WTC11 (cell line): Measurements from ENCODE around the gene CATSPER1. TPM values are rescaled to one million over a fixed set of nuclear protein-coding genes. Genes with fewer than 3 reads are reported as not detected.
A peak's percentile ranks its signal among the peaks of the same experiment; 100 is the strongest.

Experiments used
- ATAC-seq: fragments of 200-7000 bp; cut with Tn5 transposase; 2 replicates; pipeline ENCODE4 v1.10.0; 2021; ENCODE audit warnings: mild to moderate bottlenecking, moderate library complexity
- CTCF ChIA-PET: fragments of 300-600 bp; sonication (Branson Sonifier 250); formaldehyde crosslinking; loops from one replicate; lab custom pipeline; 2021; ENCODE audit warnings: antibody characterized with exemption; lab: Charles Lee
- POLR2A ChIA-PET: fragments of 350-600 bp; sonication (Branson Sonifier 250); formaldehyde crosslinking; loops from one replicate; lab custom pipeline; 2021; ENCODE audit warnings: antibody characterized with exemption; lab: Charles Lee
- DNase-seq: peaks from one replicate; pipeline ENCODE4 v3.0.0; 2021; ENCODE audit warnings: low spot score
- H3K27ac Mint-ChIP-seq: 2 replicates; pipeline ENCODE4 v1.8.0; 2021; ENCODE audit warnings: mixed read lengths
- H3K27me3 Mint-ChIP-seq: 2 replicates; pipeline ENCODE4 v1.8.0; 2021; ENCODE audit warnings: low read depth, mild to moderate bottlenecking, moderate library complexity, mixed read lengths
- H3K36me3 Mint-ChIP-seq: 2 replicates; pipeline ENCODE4 v1.8.0; 2021; ENCODE audit warnings: mixed read lengths
- H3K4me1 Mint-ChIP-seq: 2 replicates; pipeline ENCODE4 v1.8.0; 2022; ENCODE audit warnings: mixed read lengths
- H3K4me3 Mint-ChIP-seq: 2 replicates; pipeline ENCODE4 v1.8.0; 2021; ENCODE audit warnings: mild to moderate bottlenecking, moderate library complexity, mixed read lengths
- H3K9me3 Mint-ChIP-seq: 2 replicates; pipeline ENCODE4 v1.8.0; 2021; ENCODE audit warnings: mixed read lengths
- ELF4 ChIP-seq: sonication (generic); formaldehyde crosslinking; IDR thresholded peaks from 2 replicates; pipeline ENCODE4 v1.8.1; 2022; ENCODE audit warnings: low read depth, mild to moderate bottlenecking, moderate library complexity, missing genetic modification reagents
- ESRRA ChIP-seq: sonication (generic); formaldehyde crosslinking; IDR thresholded peaks from 2 replicates; pipeline ENCODE4 v1.8.1; 2022; ENCODE audit warnings: mild to moderate bottlenecking, missing genetic modification reagents, borderline replicate concordance
- ETV6 ChIP-seq: sonication (generic); formaldehyde crosslinking; IDR thresholded peaks from 2 replicates; pipeline ENCODE4 v1.8.1; 2022; ENCODE audit warnings: mild to moderate bottlenecking, missing genetic modification reagents
- MYBL2 ChIP-seq: sonication (generic); formaldehyde crosslinking; IDR thresholded peaks from 2 replicates; pipeline ENCODE4 v1.8.1; 2023; ENCODE audit warnings: mild to moderate bottlenecking, moderate library complexity, missing genetic modification reagents
- NFATC4 ChIP-seq: fragments of 250-450 bp; sonication (Bioruptor Pico); IDR thresholded peaks from 2 replicates; pipeline ENCODE4 v1.9.0; 2021; ENCODE audit warnings: mild to moderate bottlenecking
- NFYB ChIP-seq: sonication (generic); formaldehyde crosslinking; conservative IDR thresholded peaks from 2 replicates; pipeline ENCODE4 v1.8.0; 2022; ENCODE audit warnings: low read depth, missing genetic modification reagents
- PRRX2 ChIP-seq: fragments of 250-450 bp; sonication (Bioruptor Pico); IDR thresholded peaks from 2 replicates; pipeline ENCODE4 v1.8.0; 2021; ENCODE audit warnings: mild to moderate bottlenecking
- SMAD4 ChIP-seq: sonication (generic); formaldehyde crosslinking; IDR thresholded peaks from 2 replicates; pipeline ENCODE4 v1.8.0; 2022; ENCODE audit warnings: mild to moderate bottlenecking, missing genetic modification reagents
- SP1 ChIP-seq: sonication (generic); formaldehyde crosslinking; conservative IDR thresholded peaks from 2 replicates; pipeline ENCODE4 v1.8.1; 2022; ENCODE audit warnings: missing genetic modification reagents
- TEAD4 ChIP-seq: sonication (generic); formaldehyde crosslinking; IDR thresholded peaks from 2 replicates; pipeline ENCODE4 v1.8.0; 2022; ENCODE audit warnings: mild to moderate bottlenecking, missing genetic modification reagents
- TP53 ChIP-seq: sonication (generic); formaldehyde crosslinking; IDR thresholded peaks from 2 replicates; pipeline ENCODE4 v1.8.1; 2023; ENCODE audit warnings: mild to moderate bottlenecking, missing genetic modification reagents
- ZBTB21 ChIP-seq: sonication (generic); formaldehyde crosslinking; IDR thresholded peaks from 2 replicates; pipeline ENCODE4 v1.8.1; 2023; ENCODE audit warnings: mild to moderate bottlenecking, missing genetic modification reagents, borderline replicate concordance
- ZNF121 ChIP-seq: sonication (generic); formaldehyde crosslinking; IDR thresholded peaks from 2 replicates; pipeline ENCODE4 v1.8.0; 2023; ENCODE audit warnings: missing genetic modification reagents
- ZNF232 ChIP-seq: sonication (generic); formaldehyde crosslinking; IDR thresholded peaks from 2 replicates; pipeline ENCODE4 v1.8.0; 2022; ENCODE audit warnings: mild to moderate bottlenecking, missing genetic modification reagents
- ZNF263 ChIP-seq: sonication (generic); formaldehyde crosslinking; IDR thresholded peaks from 2 replicates; pipeline ENCODE4 v1.8.1; 2022; ENCODE audit warnings: low read depth, mild to moderate bottlenecking, moderate library complexity, missing genetic modification reagents
- ZNF396 ChIP-seq: fragments of 250-450 bp; sonication (Bioruptor Pico); IDR thresholded peaks from 2 replicates; pipeline ENCODE4 v1.8.0; 2021; ENCODE audit warnings: mild to moderate bottlenecking, moderate library complexity, borderline replicate concordance
- ZNF423 ChIP-seq: fragments of 250-450 bp; sonication (Bioruptor Pico); IDR thresholded peaks from 2 replicates; pipeline ENCODE4 v2.1.2; 2022; ENCODE audit warnings: mild to moderate bottlenecking, moderate library complexity
- total RNA-seq: library from RNA; stranded (reverse); gene quantifications from 3 replicates; pipeline ENCODE4 v1.2.3, GENCODE V29; 2021
- TF ChIP-seq, protein P1 (sequence below): sonication (generic); formaldehyde crosslinking; IDR thresholded peaks from 2 replicates; pipeline ENCODE4 v1.8.0; 2022; ENCODE audit warnings: mild to moderate bottlenecking, missing genetic modification reagents
- TF ChIP-seq, protein P2 (sequence below): sonication (generic); formaldehyde crosslinking; IDR thresholded peaks from 2 replicates; pipeline ENCODE4 v1.8.1; 2023; ENCODE audit warnings: mild to moderate bottlenecking, missing genetic modification reagents
- TF ChIP-seq, protein P3 (sequence below): fragments of 250-450 bp; sonication (Bioruptor Pico); IDR thresholded peaks from 2 replicates; pipeline ENCODE4 v1.9.0; 2021; ENCODE audit warnings: mild to moderate bottlenecking
- TF ChIP-seq, protein P4 (sequence below): sonication (generic); formaldehyde crosslinking; IDR thresholded peaks from 2 replicates; pipeline ENCODE4 v1.8.1; 2022; ENCODE audit warnings: low read depth, mild to moderate bottlenecking, moderate library complexity, missing genetic modification reagents, borderline replicate concordance

The CATSPER1 gene
- total RNA-seq, 1 experiment from 2014 or later, result not detected

DNA sequence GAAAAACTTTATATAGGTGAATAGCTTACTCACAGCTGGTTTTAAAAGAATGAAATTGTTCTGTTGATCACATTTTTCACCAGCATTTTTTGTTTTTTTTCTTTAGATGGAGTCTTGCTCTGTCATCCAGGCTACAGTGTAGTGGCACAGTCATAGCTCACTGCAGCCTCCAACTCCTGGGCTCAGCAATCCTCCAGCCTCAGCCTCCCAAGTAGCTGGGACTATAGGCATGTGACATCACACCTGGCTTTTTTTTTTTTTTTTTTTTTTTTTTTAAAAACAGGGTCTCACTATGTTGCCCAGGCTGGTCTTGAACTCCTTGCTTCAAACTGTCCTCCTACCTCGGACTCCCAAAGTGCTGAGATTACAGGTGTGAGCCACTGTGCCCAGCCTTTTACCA lies 47.4 kb upstream of the CATSPER1 start:
- Mint-ChIP-seq H3K9me3 (no peaks in the 10 kb centered on the region), H3K4me3 (no peak overlapping the region), H3K27me3 (no peaks in the 10 kb centered on the region)
- CTCF ChIA-PET, result interaction anchor here (0.7 to 1.8 kb wide), 2 partner anchors 28 to 1773 kb away, joined by 3 to 5 read pairs; no protein-coding TSS in a partner anchor
- ATAC-seq, result no peak
- DNase-seq, result no peak
- TF ChIP-seq, protein P1, sequence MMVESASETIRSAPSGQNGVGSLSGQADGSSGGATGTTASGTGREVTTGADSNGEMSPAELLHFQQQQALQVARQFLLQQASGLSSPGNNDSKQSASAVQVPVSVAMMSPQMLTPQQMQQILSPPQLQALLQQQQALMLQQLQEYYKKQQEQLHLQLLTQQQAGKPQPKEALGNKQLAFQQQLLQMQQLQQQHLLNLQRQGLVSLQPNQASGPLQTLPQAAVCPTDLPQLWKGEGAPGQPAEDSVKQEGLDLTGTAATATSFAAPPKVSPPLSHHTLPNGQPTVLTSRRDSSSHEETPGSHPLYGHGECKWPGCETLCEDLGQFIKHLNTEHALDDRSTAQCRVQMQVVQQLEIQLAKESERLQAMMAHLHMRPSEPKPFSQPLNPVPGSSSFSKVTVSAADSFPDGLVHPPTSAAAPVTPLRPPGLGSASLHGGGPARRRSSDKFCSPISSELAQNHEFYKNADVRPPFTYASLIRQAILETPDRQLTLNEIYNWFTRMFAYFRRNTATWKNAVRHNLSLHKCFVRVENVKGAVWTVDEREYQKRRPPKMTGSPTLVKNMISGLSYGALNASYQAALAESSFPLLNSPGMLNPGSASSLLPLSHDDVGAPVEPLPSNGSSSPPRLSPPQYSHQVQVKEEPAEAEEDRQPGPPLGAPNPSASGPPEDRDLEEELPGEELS (CRISPR knock-in tag), result no peak
- no peak for TF ChIP-seq ZNF263 (CRISPR knock-in tag)
- no peak for TF ChIP-seq SMAD4 (CRISPR knock-in tag)
- TF ChIP-seq, protein P2, sequence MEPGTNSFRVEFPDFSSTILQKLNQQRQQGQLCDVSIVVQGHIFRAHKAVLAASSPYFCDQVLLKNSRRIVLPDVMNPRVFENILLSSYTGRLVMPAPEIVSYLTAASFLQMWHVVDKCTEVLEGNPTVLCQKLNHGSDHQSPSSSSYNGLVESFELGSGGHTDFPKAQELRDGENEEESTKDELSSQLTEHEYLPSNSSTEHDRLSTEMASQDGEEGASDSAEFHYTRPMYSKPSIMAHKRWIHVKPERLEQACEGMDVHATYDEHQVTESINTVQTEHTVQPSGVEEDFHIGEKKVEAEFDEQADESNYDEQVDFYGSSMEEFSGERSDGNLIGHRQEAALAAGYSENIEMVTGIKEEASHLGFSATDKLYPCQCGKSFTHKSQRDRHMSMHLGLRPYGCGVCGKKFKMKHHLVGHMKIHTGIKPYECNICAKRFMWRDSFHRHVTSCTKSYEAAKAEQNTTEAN, result no peak
- TF ChIP-seq ZBTB21 (CRISPR knock-in tag), result no peak
- no peak for TF ChIP-seq ZNF423 (CRISPR knock-in tag)
- no peak for TF ChIP-seq ZNF232 (CRISPR knock-in tag)
- TF ChIP-seq TEAD4 (CRISPR knock-in tag), result no peak
- no peak for TF ChIP-seq ZNF121
- no peak for TF ChIP-seq ZNF396 (CRISPR knock-in tag)
- TF ChIP-seq, all 79 proteins: peak for 0
- Mint-ChIP-seq H3K4me1 (peaks cover 23% of the 10 kb centered on the region), H3K36me3 (peaks cover 13% of the 10 kb centered on the region), H3K27ac (no peak overlapping the region)
- POLR2A ChIA-PET, result no interaction called here

DNA sequence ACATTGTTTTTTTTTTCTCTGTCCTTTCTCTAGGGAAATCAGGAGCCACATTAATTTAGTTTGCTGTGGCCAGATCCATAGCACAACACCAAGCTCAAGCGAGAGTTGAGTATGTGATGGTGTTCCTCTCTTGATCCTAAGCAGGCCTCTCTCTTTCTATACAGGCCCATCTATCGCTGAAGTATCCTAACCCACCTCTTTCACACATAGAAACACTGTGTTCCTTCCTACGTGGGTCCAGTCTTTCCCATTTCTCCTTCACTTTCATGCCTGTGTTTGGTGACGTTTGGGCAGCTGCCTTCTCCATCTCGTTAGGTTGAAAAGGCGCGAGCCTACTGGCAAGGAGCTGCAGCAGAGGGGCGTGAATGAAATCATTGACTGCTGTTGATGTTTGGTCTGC lies 46.2 kb upstream of the CATSPER1 start:
- Mint-ChIP-seq H3K36me3 (peaks cover 24% of the 10 kb centered on the region), H3K27me3 (no peaks in the 10 kb centered on the region), H3K27ac (no peak overlapping the region), H3K4me3 (no peak overlapping the region), H3K9me3 (no peaks in the 10 kb centered on the region), H3K4me1 (peaks cover 26% of the 10 kb centered on the region)
- ATAC-seq (no peak), DNase-seq (no peak)
- no peak for TF ChIP-seq ZNF263 (CRISPR knock-in tag)
- TF ChIP-seq, protein P3, sequence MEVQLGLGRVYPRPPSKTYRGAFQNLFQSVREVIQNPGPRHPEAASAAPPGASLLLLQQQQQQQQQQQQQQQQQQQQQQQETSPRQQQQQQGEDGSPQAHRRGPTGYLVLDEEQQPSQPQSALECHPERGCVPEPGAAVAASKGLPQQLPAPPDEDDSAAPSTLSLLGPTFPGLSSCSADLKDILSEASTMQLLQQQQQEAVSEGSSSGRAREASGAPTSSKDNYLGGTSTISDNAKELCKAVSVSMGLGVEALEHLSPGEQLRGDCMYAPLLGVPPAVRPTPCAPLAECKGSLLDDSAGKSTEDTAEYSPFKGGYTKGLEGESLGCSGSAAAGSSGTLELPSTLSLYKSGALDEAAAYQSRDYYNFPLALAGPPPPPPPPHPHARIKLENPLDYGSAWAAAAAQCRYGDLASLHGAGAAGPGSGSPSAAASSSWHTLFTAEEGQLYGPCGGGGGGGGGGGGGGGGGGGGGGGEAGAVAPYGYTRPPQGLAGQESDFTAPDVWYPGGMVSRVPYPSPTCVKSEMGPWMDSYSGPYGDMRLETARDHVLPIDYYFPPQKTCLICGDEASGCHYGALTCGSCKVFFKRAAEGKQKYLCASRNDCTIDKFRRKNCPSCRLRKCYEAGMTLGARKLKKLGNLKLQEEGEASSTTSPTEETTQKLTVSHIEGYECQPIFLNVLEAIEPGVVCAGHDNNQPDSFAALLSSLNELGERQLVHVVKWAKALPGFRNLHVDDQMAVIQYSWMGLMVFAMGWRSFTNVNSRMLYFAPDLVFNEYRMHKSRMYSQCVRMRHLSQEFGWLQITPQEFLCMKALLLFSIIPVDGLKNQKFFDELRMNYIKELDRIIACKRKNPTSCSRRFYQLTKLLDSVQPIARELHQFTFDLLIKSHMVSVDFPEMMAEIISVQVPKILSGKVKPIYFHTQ, result no peak
- TF ChIP-seq, protein P4, sequence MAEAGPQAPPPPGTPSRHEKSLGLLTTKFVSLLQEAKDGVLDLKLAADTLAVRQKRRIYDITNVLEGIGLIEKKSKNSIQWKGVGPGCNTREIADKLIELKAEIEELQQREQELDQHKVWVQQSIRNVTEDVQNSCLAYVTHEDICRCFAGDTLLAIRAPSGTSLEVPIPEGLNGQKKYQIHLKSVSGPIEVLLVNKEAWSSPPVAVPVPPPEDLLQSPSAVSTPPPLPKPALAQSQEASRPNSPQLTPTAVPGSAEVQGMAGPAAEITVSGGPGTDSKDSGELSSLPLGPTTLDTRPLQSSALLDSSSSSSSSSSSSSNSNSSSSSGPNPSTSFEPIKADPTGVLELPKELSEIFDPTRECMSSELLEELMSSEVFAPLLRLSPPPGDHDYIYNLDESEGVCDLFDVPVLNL (CRISPR knock-in tag), result no peak
- no peak for TF ChIP-seq SP1 (CRISPR knock-in tag)
- no peak for TF ChIP-seq MYBL2 (CRISPR knock-in tag)
- no peak for TF ChIP-seq NFATC4 (CRISPR knock-in tag)
- no peak for TF ChIP-seq ELF4 (CRISPR knock-in tag)
- POLR2A ChIA-PET, result no interaction called here
- CTCF ChIA-PET, result interaction anchor here (0.5 to 1.8 kb wide), 2 partner anchors 27 to 696 kb away, joined by 3 to 5 read pairs; no protein-coding TSS in a partner anchor

DNA sequence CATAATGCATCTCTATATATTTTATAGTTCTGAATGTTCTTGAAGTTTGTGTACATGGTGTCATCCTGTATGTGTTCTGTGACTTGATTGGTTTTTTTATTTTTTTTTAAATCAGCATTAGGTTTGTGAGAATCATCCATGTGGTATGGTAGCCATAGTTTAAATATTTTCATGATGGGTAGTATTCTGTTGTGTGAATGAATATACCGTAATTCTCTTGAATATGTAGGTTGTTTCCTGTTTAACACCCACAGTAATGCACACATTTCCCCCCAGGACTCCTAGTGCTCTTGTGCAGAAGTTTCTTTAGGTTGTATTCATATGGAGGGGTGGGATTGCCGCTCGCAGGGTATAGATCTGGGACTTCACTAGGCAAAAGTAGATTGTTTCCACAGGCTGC lies 45.8 kb upstream of the CATSPER1 start:
- Mint-ChIP-seq H3K4me1 (peaks cover 26% of the 10 kb centered on the region), H3K4me3 (peak overlapping the region; percentile 88)
- TF ChIP-seq PRRX2 (CRISPR knock-in tag), result no peak
- TF ChIP-seq NFYB (CRISPR knock-in tag), result no peak
- no peak for TF ChIP-seq TP53 (CRISPR knock-in tag)
- TF ChIP-seq ETV6, result no peak
- TF ChIP-seq ESRRA (CRISPR knock-in tag), result no peak
- TF ChIP-seq, all 79 proteins: peak for 0
- ChIA-PET CTCF (interaction anchor here (1.4 to 2.1 kb wide), 2 partner anchors 27 to 212 kb away, joined by 4 to 10 read pairs; partner anchors contain the start of gene MUS81), POLR2A (no interaction called here)
- Mint-ChIP-seq H3K27ac (no peak overlapping the region), H3K9me3 (no peaks in the 10 kb centered on the region), H3K27me3 (no peaks in the 10 kb centered on the region), H3K36me3 (peaks cover 28% of the 10 kb centered on the region)
- ATAC-seq (no peak), DNase-seq (no peak)
